WERI-Rb-1 (cell line): Measurements from ENCODE around the gene CCDC92B.

Experiments
- DNase-seq: peaks from one replicate; pipeline ENCODE4 v3.0.0-alpha.2; 2020
- H3K27ac ChIP-seq: fragments of 250-450 bp; sonication (Bioruptor Pico); 2 replicates; pipeline ENCODE4 v1.5.1; 2020; ENCODE audit warnings: mild to moderate bottlenecking, moderate library complexity
- H3K27me3 ChIP-seq: fragments of 250-450 bp; sonication (Bioruptor Pico); 2 replicates; pipeline ENCODE4 v1.5.1; 2021; ENCODE audit warnings: mild to moderate bottlenecking, low read depth, moderate library complexity; ENCODE audit not compliant: insufficient read depth, severe bottlenecking
- H3K36me3 ChIP-seq: fragments of 250-450 bp; sonication (Bioruptor Pico); 2 replicates; pipeline ENCODE4 v1.5.1; 2020; ENCODE audit warnings: mild to moderate bottlenecking, moderate library complexity
- H3K4me3 ChIP-seq: 2 replicates; pipeline ENCODE4 v1.5.1; 2011; ENCODE audit warnings: low read depth, mild to moderate bottlenecking, control low read depth, low read length
- H3K9me3 ChIP-seq: fragments of 250-450 bp; sonication (Bioruptor Pico); 2 replicates; pipeline ENCODE4 v1.5.1; 2021; ENCODE audit warnings: mild to moderate bottlenecking, moderate library complexity; ENCODE audit not compliant: severe bottlenecking
- CTCF ChIP-seq: IDR thresholded peaks from 2 replicates; pipeline ENCODE4 v1.5.1; 2011; ENCODE audit warnings: low read depth, mild to moderate bottlenecking, control low read depth, inconsistent platforms, low read length

The CCDC92B gene

GRCh38 chr17:2690165-2691068, 59.0 kb downstream of the CCDC92B start:
- Histone ChIP-seq H3K9me3 (no peaks in the 10 kb centered on the region), H3K27me3 (no peaks in the 10 kb centered on the region), H3K27ac (peak overlapping the region; percentile 75), H3K36me3 (peaks cover 44% of the 10 kb centered on the region), H3K4me3 (no peak overlapping the region)
- no peak for DNase-seq
- no peak for TF ChIP-seq CTCF

GRCh38 chr17:2689411-2690164, 59.9 kb downstream of the CCDC92B start:
- Histone ChIP-seq H3K9me3 (no peaks in the 10 kb centered on the region), H3K36me3 (peaks cover 37% of the 10 kb centered on the region), H3K27me3 (no peaks in the 10 kb centered on the region), H3K4me3 (no peak overlapping the region), H3K27ac (peak overlapping the region; percentile 75)
- peak; percentile 69 for DNase-seq
- TF ChIP-seq CTCF: no peak

GRCh38 chr17:2688351-2689342, 60.8 kb downstream of the CCDC92B start:
- no peak for TF ChIP-seq CTCF
- peak; percentile 85 for DNase-seq
- peaks cover 35% of the 10 kb centered on the region for H3K36me3 ChIP-seq
- peak overlapping the region; percentile 75 for H3K27ac ChIP-seq
- H3K4me3 ChIP-seq: peak overlapping the region; percentile 9; the same call in 1 of the 2 replicates
- no peaks in the 10 kb centered on the region for H3K9me3 ChIP-seq
- no peaks in the 10 kb centered on the region for H3K27me3 ChIP-seq

GRCh38 chr17:2687074-2687418, 62.4 kb downstream of the CCDC92B start:
- Histone ChIP-seq H3K27me3 (no peaks in the 10 kb centered on the region), H3K27ac (peak overlapping the region; percentile 75), H3K9me3 (no peaks in the 10 kb centered on the region), H3K4me3 (no peak overlapping the region), H3K36me3 (peaks cover 40% of the 10 kb centered on the region)
- TF ChIP-seq CTCF: no peak
- DNase-seq: no peak

GRCh38 chr17:2685696-2686095, 63.8 kb downstream of the CCDC92B start:
- no peak for DNase-seq
- peaks cover 43% of the 10 kb centered on the region for H3K36me3 ChIP-seq
- no peaks in the 10 kb centered on the region for H3K9me3 ChIP-seq
- TF ChIP-seq CTCF: no peak
- H3K4me3 ChIP-seq: no peak overlapping the region
- H3K27ac ChIP-seq: no peak overlapping the region
- no peaks in the 10 kb centered on the region for H3K27me3 ChIP-seq
